Body of pancreas (tissue), 4 donors: Measurements from ENCODE around the gene EXD3.

Source experiments
- POLR2A ChIP-seq, 3 donors: fragments of 450-650 bp; IDR thresholded peaks; one replicate each; pipeline ENCODE4 v1.6.1; 2016; ENCODE audit warnings: antibody characterized with exemption in 3 of 3, mild to moderate bottlenecking in 2 of 3
- TF ChIP-seq, protein P1 (sequence below), 7 experiments: fragments of 450-650 bp in 4 of 7; fragments of 200-600 bp in 3 of 7; sonication (generic) in 3 of 7; IDR thresholded peaks; one replicate each; pipeline ENCODE4 v1.5.1; 2016 to 2019; ENCODE audit warnings: antibody characterized with exemption in 7 of 7

- TF ChIP-seq, protein P1, sequence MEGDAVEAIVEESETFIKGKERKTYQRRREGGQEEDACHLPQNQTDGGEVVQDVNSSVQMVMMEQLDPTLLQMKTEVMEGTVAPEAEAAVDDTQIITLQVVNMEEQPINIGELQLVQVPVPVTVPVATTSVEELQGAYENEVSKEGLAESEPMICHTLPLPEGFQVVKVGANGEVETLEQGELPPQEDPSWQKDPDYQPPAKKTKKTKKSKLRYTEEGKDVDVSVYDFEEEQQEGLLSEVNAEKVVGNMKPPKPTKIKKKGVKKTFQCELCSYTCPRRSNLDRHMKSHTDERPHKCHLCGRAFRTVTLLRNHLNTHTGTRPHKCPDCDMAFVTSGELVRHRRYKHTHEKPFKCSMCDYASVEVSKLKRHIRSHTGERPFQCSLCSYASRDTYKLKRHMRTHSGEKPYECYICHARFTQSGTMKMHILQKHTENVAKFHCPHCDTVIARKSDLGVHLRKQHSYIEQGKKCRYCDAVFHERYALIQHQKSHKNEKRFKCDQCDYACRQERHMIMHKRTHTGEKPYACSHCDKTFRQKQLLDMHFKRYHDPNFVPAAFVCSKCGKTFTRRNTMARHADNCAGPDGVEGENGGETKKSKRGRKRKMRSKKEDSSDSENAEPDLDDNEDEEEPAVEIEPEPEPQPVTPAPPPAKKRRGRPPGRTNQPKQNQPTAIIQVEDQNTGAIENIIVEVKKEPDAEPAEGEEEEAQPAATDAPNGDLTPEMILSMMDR (IDR thresholded peaks at IDR 0.05) = no peak
- TF ChIP-seq POLR2A (IDR thresholded peaks at IDR 0.05) = no peak
Observed at GRCh38 chr9:137438591-137439157, 15.7 kb upstream of the EXD3 start.
